ENCODE results near the gene TMEM108.

The TMEM108 gene

DNA sequence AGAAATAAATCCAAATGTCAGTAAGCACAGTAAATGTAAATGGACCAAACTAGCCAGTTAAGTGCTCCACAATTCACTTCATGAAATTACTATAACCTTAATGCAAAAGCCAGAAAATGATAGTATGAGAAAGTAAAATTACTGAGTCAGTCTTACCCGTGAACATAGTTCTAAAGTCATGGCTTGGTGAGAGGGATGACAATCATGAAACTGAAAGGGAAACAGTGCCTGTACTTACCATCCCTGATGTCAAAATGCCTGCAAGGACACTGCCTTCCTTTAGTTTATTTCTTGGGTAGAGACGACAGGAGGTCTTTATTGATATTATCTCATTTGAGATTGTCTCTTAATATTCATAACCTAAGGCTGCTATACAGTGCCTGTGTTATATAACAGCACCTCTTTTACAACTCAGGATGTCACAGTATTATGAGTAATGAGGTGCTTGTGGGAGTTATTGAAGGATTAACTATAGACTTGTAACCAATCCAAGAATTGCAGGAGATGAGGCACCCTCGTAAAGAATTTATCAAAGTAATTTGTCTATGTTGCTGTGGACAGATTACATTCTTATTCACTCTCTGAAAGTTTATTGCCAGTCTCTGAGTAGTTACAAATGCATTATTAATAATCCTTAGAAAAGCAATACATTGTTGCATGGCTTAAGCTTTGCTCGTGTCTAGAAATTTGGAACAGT, 218.7 kb downstream of the TMEM108 start:
- WGBS, 2 experiments (ENCODE audit: insufficient coverage in 2 of 2), result 100% methylated on average over 1 of the region's 4 CpGs
- Histone ChIP-seq H3K4me3 (ENCODE audit: extremely low read depth, insufficient read depth, low read length, poor library complexity, severe bottlenecking) (no peak overlapping the region), H3K27ac (ENCODE audit: low read depth, low read length, severe bottlenecking) (no peak overlapping the region), H3K9me3 (ENCODE audit: control insufficient read depth, low read length) (no peaks in the 10 kb centered on the region), H3K36me3 (ENCODE audit: control insufficient read depth, insufficient read depth, low read length) (no peaks in the 10 kb centered on the region), H3K4me1 (ENCODE audit: control insufficient read depth, insufficient read depth, low read length, poor library complexity, severe bottlenecking) (peaks cover 4% of the 10 kb centered on the region)

GRCh38 chr3:133258358-133258757, 220.2 kb downstream of the TMEM108 start:
- Histone ChIP-seq H3K36me3 (ENCODE audit: control insufficient read depth, insufficient read depth, low read length) (no peaks in the 10 kb centered on the region), H3K9me3 (ENCODE audit: control insufficient read depth, low read length) (no peaks in the 10 kb centered on the region), H3K27ac (ENCODE audit: low read depth, low read length, severe bottlenecking) (no peak overlapping the region), H3K4me1 (ENCODE audit: control insufficient read depth, insufficient read depth, low read length, poor library complexity, severe bottlenecking) (peaks cover 4% of the 10 kb centered on the region), H3K4me3 (ENCODE audit: extremely low read depth, insufficient read depth, low read length, poor library complexity, severe bottlenecking) (no peak overlapping the region)
- WGBS, 2 experiments (ENCODE audit: insufficient coverage in 2 of 2), result no CpG with 5 or more reads among the region's 1 CpG

GRCh38 chr3:133259767-133260166, 221.6 kb downstream of the TMEM108 start:
- Histone ChIP-seq H3K27ac (ENCODE audit: low read depth, low read length, severe bottlenecking) (no peak overlapping the region), H3K4me3 (ENCODE audit: extremely low read depth, insufficient read depth, low read length, poor library complexity, severe bottlenecking) (no peak overlapping the region), H3K4me1 (ENCODE audit: control insufficient read depth, insufficient read depth, low read length, poor library complexity, severe bottlenecking) (peaks cover 4% of the 10 kb centered on the region), H3K36me3 (ENCODE audit: control insufficient read depth, insufficient read depth, low read length) (no peaks in the 10 kb centered on the region), H3K9me3 (ENCODE audit: control insufficient read depth, low read length) (no peaks in the 10 kb centered on the region)
- 88 to 93% methylated on average over 3 to 4 of the region's 4 CpGs for WGBS, 2 experiments (ENCODE audit: insufficient coverage in 2 of 2)

GRCh38 chr3:133262333-133262732, 224.1 kb downstream of the TMEM108 start:
- 80 to 100% methylated on average over 1 of the region's 2 CpGs for WGBS, 2 experiments (ENCODE audit: insufficient coverage in 2 of 2)
- Histone ChIP-seq H3K9me3 (ENCODE audit: control insufficient read depth, low read length) (no peaks in the 10 kb centered on the region), H3K36me3 (ENCODE audit: control insufficient read depth, insufficient read depth, low read length) (no peaks in the 10 kb centered on the region), H3K4me1 (ENCODE audit: control insufficient read depth, insufficient read depth, low read length, poor library complexity, severe bottlenecking) (peaks cover 4% of the 10 kb centered on the region), H3K4me3 (ENCODE audit: extremely low read depth, insufficient read depth, low read length, poor library complexity, severe bottlenecking) (no peak overlapping the region), H3K27ac (ENCODE audit: low read depth, low read length, severe bottlenecking) (no peak overlapping the region)

- Histone ChIP-seq H3K27ac (ENCODE audit: low read depth, low read length, severe bottlenecking) (no peak overlapping the region), H3K4me3 (ENCODE audit: extremely low read depth, insufficient read depth, low read length, poor library complexity, severe bottlenecking) (no peak overlapping the region), H3K9me3 (ENCODE audit: control insufficient read depth, low read length) (no peaks in the 10 kb centered on the region), H3K36me3 (ENCODE audit: control insufficient read depth, insufficient read depth, low read length) (no peaks in the 10 kb centered on the region), H3K4me1 (ENCODE audit: control insufficient read depth, insufficient read depth, low read length, poor library complexity, severe bottlenecking) (no peaks in the 10 kb centered on the region)
- 64 to 91% methylated on average over 1 to 3 of the region's 3 CpGs for WGBS, 2 experiments (ENCODE audit: insufficient coverage in 2 of 2)
These were observed 226.7 kb downstream of the TMEM108 start for GRCh38 chr3:133264920-133265319.

DNA sequence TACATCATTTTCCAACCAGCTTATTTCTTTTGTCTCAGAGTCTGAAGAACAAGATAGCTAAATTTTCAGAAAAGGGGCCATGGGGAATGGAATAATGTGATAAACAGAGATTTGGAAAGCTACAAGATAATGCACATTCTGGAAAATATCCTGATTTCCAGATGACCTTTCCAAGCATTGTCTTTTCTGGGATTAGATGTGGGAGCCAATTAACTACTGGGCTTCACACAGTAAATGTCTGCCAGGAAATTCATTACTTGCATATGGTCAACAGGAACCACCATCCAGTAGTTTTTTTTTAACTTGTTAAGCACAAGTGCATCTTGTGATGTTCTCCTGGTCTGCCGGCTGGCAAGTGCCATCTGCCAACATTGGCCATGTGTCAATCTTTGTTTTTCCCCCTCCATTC, 230.5 kb downstream of the TMEM108 start:
- Histone ChIP-seq H3K36me3 (ENCODE audit: control insufficient read depth, insufficient read depth, low read length) (no peaks in the 10 kb centered on the region), H3K9me3 (ENCODE audit: control insufficient read depth, low read length) (no peaks in the 10 kb centered on the region), H3K27ac (ENCODE audit: low read depth, low read length, severe bottlenecking) (no peak overlapping the region), H3K4me3 (ENCODE audit: extremely low read depth, insufficient read depth, low read length, poor library complexity, severe bottlenecking) (no peak overlapping the region), H3K4me1 (ENCODE audit: control insufficient read depth, insufficient read depth, low read length, poor library complexity, severe bottlenecking) (no peaks in the 10 kb centered on the region)
- WGBS, 2 experiments (ENCODE audit: insufficient coverage in 2 of 2), result 60% methylated on average over 1 of the region's 1 CpG; no CpG with 5 or more reads in 1 of the 2 experiments

DNA sequence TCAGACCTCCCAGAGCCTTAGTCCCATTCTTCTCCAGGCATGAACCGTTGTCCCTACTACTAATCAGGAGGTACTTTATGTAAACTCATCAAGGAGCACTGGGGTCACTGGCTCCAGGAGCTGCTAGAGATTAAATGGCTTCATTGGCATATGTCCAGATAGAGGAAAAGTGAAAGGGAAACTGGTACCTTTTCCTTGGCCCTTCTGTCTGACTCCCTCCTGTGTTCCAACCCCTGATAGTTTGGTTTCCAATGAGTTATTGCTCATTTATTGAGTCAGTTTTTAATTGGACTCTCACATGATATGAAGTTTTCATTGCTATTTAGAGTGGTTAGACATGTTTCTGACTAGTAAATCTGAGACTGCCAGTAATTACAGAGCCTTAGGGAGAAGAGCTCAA, 231.2 kb downstream of the TMEM108 start:
- 83% methylated on average over 1 of the region's 1 CpG; no CpG with 5 or more reads in 1 of the 2 experiments for WGBS, 2 experiments (ENCODE audit: insufficient coverage in 2 of 2)
- no peaks in the 10 kb centered on the region for H3K36me3 ChIP-seq (ENCODE audit: control insufficient read depth, insufficient read depth, low read length)
- no peaks in the 10 kb centered on the region for H3K4me1 ChIP-seq (ENCODE audit: control insufficient read depth, insufficient read depth, low read length, poor library complexity, severe bottlenecking)
- H3K9me3 ChIP-seq (ENCODE audit: control insufficient read depth, low read length), result no peaks in the 10 kb centered on the region
- no peak overlapping the region for H3K27ac ChIP-seq (ENCODE audit: low read depth, low read length, severe bottlenecking)
- H3K4me3 ChIP-seq (ENCODE audit: extremely low read depth, insufficient read depth, low read length, poor library complexity, severe bottlenecking), result no peak overlapping the region

DNA sequence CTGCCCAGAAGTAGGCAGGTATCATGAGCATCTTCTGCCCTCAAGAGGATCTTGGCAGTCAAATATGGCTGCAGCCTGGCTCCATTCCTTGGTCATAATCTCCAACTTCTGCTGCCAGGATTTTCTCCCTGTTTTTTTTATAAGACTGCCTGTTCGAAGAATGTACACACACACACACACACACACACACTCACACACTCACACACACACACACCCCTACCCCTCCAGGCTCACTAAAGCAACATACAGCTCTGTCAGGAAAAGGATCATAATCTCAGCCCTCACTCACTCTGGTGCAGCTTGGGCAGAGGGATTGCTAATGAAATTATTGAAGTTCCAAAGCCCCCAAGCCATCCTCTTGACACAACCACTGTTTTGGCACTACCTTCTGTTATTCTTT, 232.4 kb downstream of the TMEM108 start:
- no peak overlapping the region for H3K4me3 ChIP-seq (ENCODE audit: extremely low read depth, insufficient read depth, low read length, poor library complexity, severe bottlenecking)
- H3K9me3 ChIP-seq (ENCODE audit: control insufficient read depth, low read length), result no peaks in the 10 kb centered on the region
- no peaks in the 10 kb centered on the region for H3K4me1 ChIP-seq (ENCODE audit: control insufficient read depth, insufficient read depth, low read length, poor library complexity, severe bottlenecking)
- WGBS, 2 experiments (ENCODE audit: insufficient coverage in 2 of 2), result 83 to 100% methylated on average over 1 of the region's 1 CpG
- no peaks in the 10 kb centered on the region for H3K36me3 ChIP-seq (ENCODE audit: control insufficient read depth, insufficient read depth, low read length)
- H3K27ac ChIP-seq (ENCODE audit: low read depth, low read length, severe bottlenecking), result no peak overlapping the region

DNA sequence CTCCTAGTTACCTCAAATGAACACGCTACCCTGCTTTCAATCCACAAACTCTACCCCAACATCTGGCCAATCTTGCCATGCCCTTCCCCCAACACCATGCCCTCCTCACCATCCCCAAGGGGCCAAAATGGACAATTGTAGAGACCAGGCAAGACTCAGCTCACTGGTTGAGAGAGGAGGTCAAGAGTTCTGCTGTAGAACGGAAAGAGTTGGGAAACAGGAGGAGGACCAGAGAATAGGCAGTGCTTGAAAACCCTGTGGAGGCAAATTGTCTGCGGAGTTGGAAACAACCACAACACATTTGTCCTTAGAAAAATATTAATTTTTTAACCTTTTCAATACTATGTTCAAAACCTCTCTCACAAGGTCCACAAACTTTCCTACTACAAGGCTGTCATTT, 232.9 kb downstream of the TMEM108 start:
- H3K9me3 ChIP-seq (ENCODE audit: control insufficient read depth, low read length), result no peaks in the 10 kb centered on the region
- no peaks in the 10 kb centered on the region for H3K36me3 ChIP-seq (ENCODE audit: control insufficient read depth, insufficient read depth, low read length)
- no peak overlapping the region for H3K27ac ChIP-seq (ENCODE audit: low read depth, low read length, severe bottlenecking)
- no peak overlapping the region for H3K4me3 ChIP-seq (ENCODE audit: extremely low read depth, insufficient read depth, low read length, poor library complexity, severe bottlenecking)
- WGBS, 2 experiments (ENCODE audit: insufficient coverage in 2 of 2), result 83 to 100% methylated on average over 3 of the region's 3 CpGs
- H3K4me1 ChIP-seq (ENCODE audit: control insufficient read depth, insufficient read depth, low read length, poor library complexity, severe bottlenecking), result no peaks in the 10 kb centered on the region

GRCh38 chr3:133271539-133271938, 233.3 kb downstream of the TMEM108 start:
- H3K36me3 ChIP-seq (ENCODE audit: control insufficient read depth, insufficient read depth, low read length), result no peaks in the 10 kb centered on the region
- no peaks in the 10 kb centered on the region for H3K9me3 ChIP-seq (ENCODE audit: control insufficient read depth, low read length)
- no peaks in the 10 kb centered on the region for H3K4me1 ChIP-seq (ENCODE audit: control insufficient read depth, insufficient read depth, low read length, poor library complexity, severe bottlenecking)
- no peak overlapping the region for H3K27ac ChIP-seq (ENCODE audit: low read depth, low read length, severe bottlenecking)
- WGBS, 2 experiments (ENCODE audit: insufficient coverage in 2 of 2), result 40 to 50% methylated on average over 4 of the region's 4 CpGs
- no peak overlapping the region for H3K4me3 ChIP-seq (ENCODE audit: extremely low read depth, insufficient read depth, low read length, poor library complexity, severe bottlenecking)

- WGBS, 2 experiments (ENCODE audit: insufficient coverage in 2 of 2), result no CpG with 5 or more reads among the region's 2 CpGs
- H3K4me1 ChIP-seq (ENCODE audit: control insufficient read depth, insufficient read depth, low read length, poor library complexity, severe bottlenecking), result no peaks in the 10 kb centered on the region
These were observed 235.2 kb downstream of the TMEM108 start for GRCh38 chr3:133273346-133273745.

More at GRCh38 chr3:133273346-133273745, 235.2 kb downstream of the TMEM108 start:
- Histone ChIP-seq H3K4me3 (ENCODE audit: extremely low read depth, insufficient read depth, low read length, poor library complexity, severe bottlenecking) (no peak overlapping the region), H3K9me3 (ENCODE audit: control insufficient read depth, low read length) (no peaks in the 10 kb centered on the region), H3K27ac (ENCODE audit: low read depth, low read length, severe bottlenecking) (no peak overlapping the region), H3K36me3 (ENCODE audit: control insufficient read depth, insufficient read depth, low read length) (no peaks in the 10 kb centered on the region)
